Osteoblast (primary cell): ENCODE data around the gene MYL4. TPM values are rescaled to one million over a fixed set of nuclear protein-coding genes. Genes with fewer than 3 reads are reported as not detected.
"Not testable (repeated sequence)": the region's sequence is repeated elsewhere in the genome, so short reads cannot be mapped to it uniquely, and the experiment has no call there.

Source experiments
- DNase-seq: peaks from one replicate; pipeline ENCODE4 v3.0.0; 2011; ENCODE audit warnings: low spot score, mixed read lengths; ENCODE audit not compliant: insufficient read length; ENCODE audit errors: missing footprints
- H2AFZ ChIP-seq: 2 replicates; pipeline ENCODE4 v1.6.0; 2011; ENCODE audit warnings: mild to moderate bottlenecking, low read length
- H3K27ac ChIP-seq: 2 replicates; pipeline ENCODE4 v1.5.1; 2011; ENCODE audit warnings: mild to moderate bottlenecking, low read depth, low read length, moderate library complexity
- H3K27me3 ChIP-seq: 2 replicates; pipeline ENCODE4 v1.6.0; 2012; ENCODE audit warnings: mild to moderate bottlenecking, control low read depth, inconsistent platforms, low read length, moderate library complexity; ENCODE audit not compliant: insufficient read depth
- H3K36me3 ChIP-seq: 2 replicates; pipeline ENCODE4 v1.5.1; 2011; ENCODE audit warnings: mild to moderate bottlenecking, low read length, control low read depth, moderate library complexity; ENCODE audit not compliant: insufficient read depth
- H3K4me1 ChIP-seq: 2 replicates; pipeline ENCODE4 v1.5.1; 2011; ENCODE audit warnings: mild to moderate bottlenecking, low read length, control low read depth, moderate library complexity; ENCODE audit not compliant: insufficient read depth
- H3K4me2 ChIP-seq: 2 replicates; pipeline ENCODE4 v1.6.0; 2011; ENCODE audit warnings: mild to moderate bottlenecking, low read length; ENCODE audit not compliant: insufficient read depth
- H3K4me3 ChIP-seq: fragments of 200-600 bp; sonication (generic); 3 replicates; pipeline ENCODE4 v1.5.1; 2012; ENCODE audit warnings: mild to moderate bottlenecking, low read length, inconsistent platforms; ENCODE audit not compliant: insufficient read depth
- H3K79me2 ChIP-seq: 2 replicates; pipeline ENCODE4 v1.6.0; 2012; ENCODE audit warnings: mild to moderate bottlenecking, low read length, control low read depth, inconsistent platforms; ENCODE audit not compliant: insufficient read depth
- H3K9me3 ChIP-seq: 2 replicates; pipeline ENCODE4 v1.5.1; 2011; ENCODE audit warnings: low read depth, low read length, control low read depth
- H4K20me1 ChIP-seq: 2 replicates; pipeline ENCODE4 v1.6.0; 2012; ENCODE audit warnings: mild to moderate bottlenecking, low read length, control low read depth; ENCODE audit not compliant: insufficient read depth
- CTCF ChIP-seq: IDR thresholded peaks from 2 replicates; pipeline ENCODE4 v1.5.1; 2011; ENCODE audit warnings: mild to moderate bottlenecking, low read depth, low read length, moderate library complexity; ENCODE audit errors: extremely low read depth
- total RNA-seq: library from RNA; depleted of rRNA; stranded (reverse); fragments of >200 nt; gene quantifications from 2 replicates; pipeline ENCODE4 v1.2.3, GENCODE V29; 2012

Gene MYL4
- total RNA-seq, 1 donor, result 0.72 TPM

- no peak for DNase-seq
- Histone ChIP-seq H3K36me3 (peaks cover 43% of the 10 kb centered on the region), H3K4me1 (no peaks in the 10 kb centered on the region), H3K4me3 (no peak overlapping the region), H3K9me3 (no peaks in the 10 kb centered on the region), H4K20me1 (peaks cover 18% of the 10 kb centered on the region), H2AFZ (no peak overlapping the region), H3K79me2 (peaks cover 84% of the 10 kb centered on the region), H3K4me2 (no peak overlapping the region), H3K27me3 (no peaks in the 10 kb centered on the region), H3K27ac (no peak overlapping the region)
- TF ChIP-seq CTCF, result no peak
These were observed 38.4 kb upstream of the MYL4 start for GRCh38 chr17:47170710-47171109.

- no peak overlapping the region for H3K27ac ChIP-seq
- H3K4me2 ChIP-seq, result no peak overlapping the region
- peaks cover 39% of the 10 kb centered on the region for H3K36me3 ChIP-seq
- H4K20me1 ChIP-seq, result peaks cover 23% of the 10 kb centered on the region
- peaks cover 92% of the 10 kb centered on the region for H3K79me2 ChIP-seq
- H3K4me1 ChIP-seq, result no peaks in the 10 kb centered on the region
- no peak for TF ChIP-seq CTCF
- H3K4me3 ChIP-seq, result no peak overlapping the region
- no peaks in the 10 kb centered on the region for H3K9me3 ChIP-seq
- no peak overlapping the region for H2AFZ ChIP-seq
- no peak for DNase-seq
- H3K27me3 ChIP-seq, result no peaks in the 10 kb centered on the region
These were observed 36.2 kb upstream of the MYL4 start for GRCh38 chr17:47172696-47173565.

- Histone ChIP-seq H3K79me2 (peaks cover 96% of the 10 kb centered on the region), H4K20me1 (peaks cover 28% of the 10 kb centered on the region), H3K36me3 (peaks cover 38% of the 10 kb centered on the region)
- not testable (repeated sequence) for H3K27ac ChIP-seq, H3K4me2 ChIP-seq, H3K4me1 ChIP-seq, H3K4me3 ChIP-seq, H3K9me3 ChIP-seq, DNase-seq, H3K27me3 ChIP-seq, H2AFZ ChIP-seq
These were observed 34.3 kb upstream of the MYL4 start for GRCh38 chr17:47174823-47175222.

- no peaks in the 10 kb centered on the region for H3K27me3 ChIP-seq
- H2AFZ ChIP-seq, result no peak overlapping the region
- no peaks in the 10 kb centered on the region for H3K4me1 ChIP-seq
- peaks cover 25% of the 10 kb centered on the region for H4K20me1 ChIP-seq
- H3K27ac ChIP-seq, result no peak overlapping the region
- no peak overlapping the region for H3K4me2 ChIP-seq
- peaks cover 48% of the 10 kb centered on the region for H3K36me3 ChIP-seq
- no peak overlapping the region for H3K4me3 ChIP-seq
- TF ChIP-seq CTCF, result no peak
- H3K79me2 ChIP-seq, result peaks cover 98% of the 10 kb centered on the region
- no peaks in the 10 kb centered on the region for H3K9me3 ChIP-seq
- DNase-seq, result no peak
These were observed 32.7 kb upstream of the MYL4 start for GRCh38 chr17:47176389-47176826.
